ENCODE measurements around the gene ZCCHC9. TPM values are rescaled to one million over a fixed set of nuclear protein-coding genes. Genes with fewer than 3 reads are reported as not detected.
"Not testable (repeated sequence)": the region's sequence is repeated elsewhere in the genome, so short reads cannot be mapped to it uniquely, and the experiment has no call there.

ZCCHC9 gene
- total RNA-seq (2014; rRNA removed; shearing (Covaris generic)) = 35.3 and 40.9 TPM in 2 replicates
- polyA plus RNA-seq (2015; cell fraction: cytosol; rRNA removed) = 35.9 and 40.2 TPM in 2 replicates
- polyA plus RNA-seq (2015; cell fraction: nucleus; rRNA removed) = 33.2 and 36.6 TPM in 2 replicates

- DNase-seq (ENCODE audit: low read depth) = peak; percentile 91
Measured at GRCh38 chr5:81301271-81302015, at the start of gene ZCCHC9. Gene ZCCHC9, plus strand, starts transcription at chr5:81301587. Its CDS starts 3,171 bp downstream, at chr5:81304758.

GRCh38 chr5:81251922-81252321, 49.5 kb upstream of the ZCCHC9 start:
- DNase-seq (ENCODE audit: low read depth) = no peak

GRCh38 chr5:81252904-81253303, 48.5 kb upstream of the ZCCHC9 start:
- no peak for DNase-seq (ENCODE audit: low read depth)

GRCh38 chr5:81253875-81254274, 47.5 kb upstream of the ZCCHC9 start:
- no peak for DNase-seq (ENCODE audit: low read depth)

- no peak for DNase-seq (ENCODE audit: low read depth)
Measured at GRCh38 chr5:81254886-81255559, 46.4 kb upstream of the ZCCHC9 start.

- DNase-seq (ENCODE audit: low read depth) = no peak
Measured at GRCh38 chr5:81256766-81257165, 44.6 kb upstream of the ZCCHC9 start.

GRCh38 chr5:81262796-81263195, 38.6 kb upstream of the ZCCHC9 start:
- not testable (repeated sequence) for DNase-seq (ENCODE audit: low read depth)

- DNase-seq (ENCODE audit: low read depth) = no peak
Measured at GRCh38 chr5:81265101-81265500, 36.3 kb upstream of the ZCCHC9 start.

GRCh38 chr5:81268521-81269196, 32.7 kb upstream of the ZCCHC9 start:
- DNase-seq (ENCODE audit: low read depth) = peak; percentile 75

GRCh38 chr5:81269751-81270393, 31.5 kb upstream of the ZCCHC9 start:
- DNase-seq (ENCODE audit: low read depth) = no peak

- not testable (repeated sequence) for DNase-seq (ENCODE audit: low read depth)
Measured at GRCh38 chr5:81270394-81271027, 30.9 kb upstream of the ZCCHC9 start.

- no peak for DNase-seq (ENCODE audit: low read depth)
Measured at GRCh38 chr5:81283976-81284375, 17.4 kb upstream of the ZCCHC9 start.

- DNase-seq (ENCODE audit: low read depth) = no peak
Measured at GRCh38 chr5:81286059-81286617, 15.2 kb upstream of the ZCCHC9 start.

GRCh38 chr5:81288021-81288433, 13.4 kb upstream of the ZCCHC9 start:
- DNase-seq (ENCODE audit: low read depth) = no peak

- DNase-seq (ENCODE audit: low read depth) = no peak
Measured at GRCh38 chr5:81290146-81290545, 11.2 kb upstream of the ZCCHC9 start.

GRCh38 chr5:81292130-81292529, 9.3 kb upstream of the ZCCHC9 start:
- DNase-seq (ENCODE audit: low read depth) = no peak

- not testable (repeated sequence) for DNase-seq (ENCODE audit: low read depth)
Measured at GRCh38 chr5:81294021-81294420, 7.4 kb upstream of the ZCCHC9 start.

GRCh38 chr5:81297531-81297930, 3.9 kb upstream of the ZCCHC9 start:
- no peak for DNase-seq (ENCODE audit: low read depth)

- no peak for DNase-seq (ENCODE audit: low read depth)
Measured at GRCh38 chr5:81300921-81301270, 491 bp upstream of the ZCCHC9 start.

- peak; percentile 24 for DNase-seq (ENCODE audit: low read depth)
Measured at GRCh38 chr5:81302596-81302995, 1.2 kb downstream of the ZCCHC9 start.

GRCh38 chr5:81303563-81303962, 2.2 kb downstream of the ZCCHC9 start:
- DNase-seq (ENCODE audit: low read depth) = peak; percentile 71

Data from HT1080 (cell line).